HG02642 (cell line): ENCODE data around the gene GIPC2.
A peak's percentile ranks its signal among the peaks of the same experiment; 100 is the strongest.
"Not testable (repeated sequence)": the region's sequence is repeated elsewhere in the genome, so short reads cannot be mapped to it uniquely, and the experiment has no call there.

Experiments used
- ATAC-seq: cut with Tn5 transposase; IDR thresholded peaks from one replicate; pipeline ENCODE4 v1.9.1; 2021; ENCODE audit warnings: mild to moderate bottlenecking; ENCODE audit not compliant: unreplicated experiment, poor library complexity

Gene GIPC2

GRCh38 chr1:78061825-78062523 lies 16.2 kb downstream of the GIPC2 start:
- ATAC-seq, result no peak

DNA sequence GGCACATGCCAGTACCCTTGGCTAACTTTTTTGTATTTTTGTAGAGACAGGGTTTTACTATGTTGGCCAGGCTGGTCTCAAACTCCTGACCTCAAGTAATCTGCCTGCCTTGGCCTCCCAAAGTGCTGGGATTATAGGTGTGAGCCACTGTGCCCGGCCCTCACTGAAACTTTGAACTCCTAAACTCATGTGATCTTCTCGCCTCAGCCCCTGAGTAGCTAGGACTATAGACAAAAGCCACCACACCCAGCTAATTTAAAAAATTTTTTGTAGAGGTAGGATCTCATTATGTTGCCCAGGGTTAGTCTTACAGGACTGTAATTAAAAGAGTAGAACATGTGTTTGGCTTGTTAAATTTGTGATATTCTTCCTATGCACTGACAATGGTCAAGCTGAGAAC lies 19.1 kb downstream of the GIPC2 start:
- ATAC-seq, result not testable (repeated sequence)

GRCh38 chr1:78068681-78069283 lies 23.0 kb downstream of the GIPC2 start:
- ATAC-seq, result no peak

DNA sequence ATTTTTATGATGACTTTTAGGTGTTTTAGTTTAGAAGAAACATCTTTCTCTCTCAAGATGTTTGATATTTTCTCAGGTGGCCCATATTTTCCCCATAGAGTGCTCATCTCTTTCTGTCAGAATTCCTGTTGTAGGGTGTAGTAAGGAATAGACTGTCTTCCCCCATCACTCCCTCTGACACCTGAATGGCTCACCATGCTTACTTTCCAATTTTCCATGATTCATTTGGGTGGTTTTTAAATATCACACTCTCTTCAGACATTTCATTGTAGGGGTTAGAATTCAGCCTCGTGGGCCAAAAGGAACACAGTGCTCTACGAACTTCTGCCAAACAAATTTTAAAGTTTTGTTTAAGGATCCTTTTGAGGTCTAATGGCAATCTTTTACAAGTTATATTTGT lies 24.0 kb downstream of the GIPC2 start:
- ATAC-seq, result no peak

- no peak for ATAC-seq
Observed at GRCh38 chr1:78070210-78070609, 24.4 kb downstream of the GIPC2 start.

DNA sequence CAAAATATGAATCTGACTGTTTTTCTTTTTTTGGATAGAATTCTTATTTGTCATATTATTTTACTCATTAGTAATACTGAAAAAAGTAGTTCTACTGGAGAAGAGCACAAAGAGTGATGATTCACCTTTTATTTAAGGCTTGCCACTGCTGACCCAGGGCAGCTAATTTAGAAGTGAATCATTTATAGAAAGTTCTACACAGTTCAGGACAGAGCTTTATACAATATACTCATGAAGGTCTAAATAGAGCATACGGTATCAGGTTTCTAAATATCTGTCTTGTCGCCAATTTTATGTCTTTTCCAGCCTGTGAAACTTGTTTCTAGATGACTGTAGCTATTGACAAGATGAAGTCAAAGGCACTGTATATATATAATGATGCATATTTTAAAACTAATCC lies 25.0 kb downstream of the GIPC2 start:
- peak; percentile 66 for ATAC-seq

- ATAC-seq, result no peak
Observed at GRCh38 chr1:78071696-78072095, 25.9 kb downstream of the GIPC2 start.

- no peak for ATAC-seq
Observed at GRCh38 chr1:78072216-78072615, 26.4 kb downstream of the GIPC2 start.

DNA sequence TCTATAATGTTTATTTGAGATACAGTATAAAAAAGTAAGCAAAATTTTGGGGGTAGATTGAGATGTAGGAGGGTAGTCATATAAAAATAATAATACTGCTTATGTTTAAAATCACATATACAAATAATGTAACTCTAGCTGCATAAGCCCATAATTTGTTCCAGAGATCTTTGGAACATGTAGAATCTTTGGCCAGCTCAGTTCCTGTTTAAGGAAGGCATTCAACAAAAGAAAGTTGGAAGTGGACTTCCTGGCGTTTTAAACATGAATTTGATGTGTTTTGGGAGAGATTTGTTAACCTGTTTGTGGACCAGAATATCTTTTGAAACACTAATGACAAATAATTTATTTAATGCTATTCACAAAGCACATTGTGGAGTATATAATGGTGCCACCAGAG lies 27.7 kb downstream of the GIPC2 start:
- no peak for ATAC-seq

DNA sequence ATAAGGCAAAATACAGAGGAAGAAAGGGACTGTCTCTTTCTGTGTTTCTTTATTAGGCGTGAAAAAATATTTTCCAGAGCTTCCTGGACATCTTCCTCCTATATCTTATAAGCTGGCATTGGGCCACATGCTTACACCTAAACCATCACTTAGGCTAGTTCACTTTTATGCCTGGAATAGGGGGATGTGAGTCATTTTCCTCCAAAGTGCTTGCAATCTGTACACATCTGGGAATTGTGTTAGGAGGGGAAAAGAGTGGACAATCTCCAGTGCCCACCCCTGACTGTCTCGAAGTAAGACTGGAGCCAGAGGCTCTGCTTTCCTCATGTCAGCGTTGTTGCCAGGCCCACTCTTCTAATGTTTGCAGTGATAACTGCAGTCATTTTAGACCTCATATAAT lies 29.9 kb downstream of the GIPC2 start:
- no peak for ATAC-seq

- no peak for ATAC-seq
Observed at GRCh38 chr1:78078358-78078757, 32.6 kb downstream of the GIPC2 start.

GRCh38 chr1:78079580-78079979 lies 33.8 kb downstream of the GIPC2 start:
- ATAC-seq, result no peak

DNA sequence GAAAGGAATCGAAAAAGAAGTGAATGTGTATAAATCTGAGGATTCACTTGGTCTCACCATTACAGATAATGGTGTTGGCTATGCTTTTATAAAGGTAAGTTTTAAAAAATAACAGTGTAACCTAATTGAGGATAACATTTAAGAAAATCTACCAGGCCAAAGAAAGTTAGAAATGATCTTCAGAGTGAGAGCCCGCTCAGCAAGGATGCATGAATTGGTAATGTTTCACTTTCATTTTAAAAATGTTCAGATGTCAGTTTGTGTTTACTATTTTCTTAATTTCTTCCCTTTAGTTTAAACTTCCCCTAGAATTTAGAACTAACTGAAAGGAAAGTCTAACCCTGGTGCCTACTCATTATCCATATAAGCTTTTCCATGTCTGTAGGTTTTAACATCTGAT lies 35.0 kb downstream of the GIPC2 start:
- no peak for ATAC-seq

DNA sequence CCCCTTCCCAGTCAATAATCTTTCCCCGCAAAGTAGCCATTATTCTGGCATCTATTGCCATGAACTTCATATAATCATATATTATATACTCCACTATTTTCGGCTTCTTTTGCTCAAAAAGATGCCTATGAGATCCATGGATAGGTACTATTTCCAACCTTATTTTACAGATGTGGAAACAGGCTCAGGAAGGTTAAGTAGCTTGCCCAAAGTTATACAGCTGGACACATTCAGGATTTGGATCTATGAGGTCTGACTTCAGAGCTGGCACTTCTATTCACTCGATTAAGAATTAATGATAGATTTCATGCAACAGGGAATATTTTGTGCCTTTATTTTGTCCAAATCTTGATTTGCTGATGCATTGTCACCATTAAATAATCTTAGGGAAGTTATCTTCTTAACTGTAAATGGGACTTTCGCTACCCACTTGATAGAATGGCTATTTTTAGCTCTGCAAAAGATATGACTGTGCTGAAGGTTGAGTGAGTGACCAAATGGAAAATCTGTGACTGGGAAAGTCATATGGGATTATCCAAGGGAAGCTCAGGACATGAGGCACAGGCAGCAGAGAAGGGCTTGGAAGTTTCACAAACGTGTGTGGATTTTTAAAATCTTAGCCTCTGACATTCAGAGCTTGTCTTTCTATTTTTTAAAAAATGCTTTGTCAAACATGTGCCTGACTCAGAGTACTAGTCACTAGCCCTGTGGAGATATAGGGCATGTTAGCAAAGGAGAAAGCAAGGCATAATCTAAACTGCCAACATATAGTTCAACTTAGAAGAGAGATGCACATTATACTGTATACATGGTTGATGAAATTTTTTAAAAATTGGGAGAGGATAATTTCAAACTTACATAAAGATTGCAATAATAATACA lies 36.5 kb downstream of the GIPC2 start:
- no peak for ATAC-seq

GRCh38 chr1:78084639-78085038 lies 38.9 kb downstream of the GIPC2 start:
- not testable (repeated sequence) for ATAC-seq

- ATAC-seq, result no peak
Observed at GRCh38 chr1:78086697-78087096, 40.9 kb downstream of the GIPC2 start.

DNA sequence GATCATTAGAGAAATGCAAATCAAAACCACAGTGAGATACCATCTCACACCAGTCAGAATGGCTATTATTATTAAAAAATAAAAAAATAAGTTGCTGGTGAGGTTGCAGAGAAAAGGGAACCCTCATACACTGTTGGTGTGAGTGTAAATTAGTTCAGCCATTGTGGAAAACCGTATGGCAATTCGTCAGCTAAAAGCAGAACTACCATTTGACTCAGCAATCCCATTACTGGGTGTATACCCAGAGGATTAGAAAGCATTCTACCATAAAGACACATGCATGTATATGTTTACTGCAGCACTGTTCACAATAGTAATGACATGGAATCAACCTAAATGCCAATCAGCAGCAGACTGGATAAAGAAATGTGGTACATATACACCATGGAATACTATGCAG lies 42.2 kb downstream of the GIPC2 start:
- ATAC-seq, result peak; percentile 49

GRCh38 chr1:78088486-78088885 lies 42.7 kb downstream of the GIPC2 start:
- ATAC-seq, result peak; percentile 42

DNA sequence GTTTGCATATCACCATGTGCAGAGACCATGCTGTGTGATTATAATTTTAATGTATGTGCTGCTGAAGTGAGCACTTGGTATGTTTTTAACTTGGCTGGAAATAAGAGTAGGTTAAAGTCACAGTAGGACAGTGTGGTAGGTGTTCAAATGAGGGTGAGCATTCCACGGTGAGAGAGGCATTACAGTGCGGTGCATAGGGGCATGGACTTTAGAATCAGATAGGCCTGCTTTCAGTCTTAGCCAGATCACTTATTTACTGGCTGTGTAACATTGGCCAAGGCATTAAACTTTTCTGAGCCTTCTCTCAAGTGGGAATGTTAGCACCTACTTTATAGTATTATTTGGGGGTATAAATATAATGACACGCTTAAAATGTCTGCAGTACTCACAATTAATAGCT lies 43.2 kb downstream of the GIPC2 start:
- no peak for ATAC-seq

- ATAC-seq, result no peak
Observed at GRCh38 chr1:78090472-78091133, 44.8 kb downstream of the GIPC2 start.
